Gastroesophageal sphincter (tissue), 4 donors: ENCODE results near the gene TTC21A. TPM values are rescaled to one million over a fixed set of nuclear protein-coding genes. Genes with fewer than 3 reads are reported as not detected.

Experiments
- ATAC-seq: fragments of 150-250 bp; one replicate; pipeline ENCODE4 v1.9.1; 2016; ENCODE audit warnings: mild to moderate bottlenecking, moderate library complexity
- H3K27ac ChIP-seq, 4 donors: fragments of 200-600 bp; sonication (generic) in 3 of 4; 1 replicate in 3 of 4; 2 replicates in 1 of 4; pipeline ENCODE4 v1.5.1; 2016 to 2019
- H3K27me3 ChIP-seq: fragments of 200-600 bp; sonication (generic); one replicate; pipeline ENCODE4 v1.5.1; 2019
- H3K36me3 ChIP-seq, 2 donors: fragments of 200-600 bp; sonication (generic); one replicate each; pipeline ENCODE4 v1.5.1; 2019; ENCODE audit warnings: control low read depth in 1 of 2
- H3K4me1 ChIP-seq, 3 donors: fragments of 200-600 bp; sonication (generic); 1 replicate in 2 of 3; 2 replicates in 1 of 3; pipeline ENCODE4 v1.5.1; 2016 to 2019; ENCODE audit warnings: control low read depth in 2 of 3
- H3K4me3 ChIP-seq, 2 donors: fragments of 200-600 bp; sonication (generic); one replicate each; pipeline ENCODE4 v1.5.1; 2019; ENCODE audit warnings: mild to moderate bottlenecking in 1 of 2, moderate library complexity in 1 of 2
- H3K9me3 ChIP-seq, 3 donors: fragments of 200-600 bp; sonication (generic); one replicate each; pipeline ENCODE4 v1.5.1; 2017 to 2019; ENCODE audit warnings: control low read depth in 2 of 3
- EP300 ChIP-seq: sonication (generic); formaldehyde crosslinking; IDR thresholded peaks from one replicate; pipeline ENCODE4 v1.6.1; 2017; ENCODE audit warnings: antibody characterized with exemption, mild to moderate bottlenecking
- POLR2A ChIP-seq, 2 donors: fragments of 450-650 bp; IDR thresholded peaks; one replicate each; pipeline ENCODE4 v1.6.1; 2017; ENCODE audit warnings: antibody characterized with exemption in 2 of 2, mild to moderate bottlenecking in 2 of 2, moderate library complexity in 1 of 2
- POLR2AphosphoS5 ChIP-seq: sonication (generic); formaldehyde crosslinking; IDR thresholded peaks from one replicate; pipeline ENCODE4 v1.6.1; 2017; ENCODE audit warnings: antibody characterized with exemption
- WGBS, 2 donors: methylation state at CpG; one replicate each; pipeline ENCODE4 v1.1.5; 2018; ENCODE audit warnings: low coverage in 1 of 2; 5-methylcytosine and 5-hydroxymethylcytosine counted together
- total RNA-seq, 4 donors: library from RNA; depleted of rRNA; stranded (reverse); fragments of >200 nt; gene quantifications; one replicate each; pipeline ENCODE4 v1.1.0, GENCODE V29; 2016
- TF ChIP-seq, protein P1 (sequence below), 4 experiments: fragments of 200-600 bp in 2 of 4; fragments of 450-650 bp in 2 of 4; sonication (generic) in 1 of 4; IDR thresholded peaks; one replicate each; pipeline ENCODE4 v1.5.1; 2017 to 2019; ENCODE audit warnings: antibody characterized with exemption in 4 of 4, mild to moderate bottlenecking in 2 of 4, moderate library complexity in 2 of 4

The TTC21A gene
- total RNA-seq, 4 donors from 2014 or later = 0.54 to 8.5 (median 5.0) TPM

DNA sequence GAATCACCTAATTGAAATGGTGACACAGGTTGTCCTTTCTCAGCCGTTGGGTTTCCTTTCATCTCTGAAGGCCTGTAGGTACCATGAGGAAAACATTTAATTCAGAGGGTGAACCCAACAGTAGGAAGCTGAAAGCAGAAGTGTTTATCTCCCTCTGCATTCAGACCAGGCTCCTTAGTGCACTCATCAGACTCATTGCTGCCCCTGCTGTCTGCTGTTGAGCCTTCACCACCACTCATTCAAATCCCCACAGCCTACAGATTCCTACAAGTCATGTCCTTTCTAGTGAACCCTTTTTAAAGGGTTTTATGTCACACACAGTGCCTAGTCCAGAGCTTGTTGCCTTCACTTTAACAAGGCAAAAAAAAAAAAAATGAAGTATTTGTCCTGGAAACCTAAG lies 42.3 kb upstream of the TTC21A start:
- Histone ChIP-seq H3K27me3 (no peaks in the 10 kb centered on the region), H3K9me3 (no peaks in the 10 kb centered on the region), H3K36me3 (peaks cover 5 to 63% of the 10 kb centered on the region in 2 donors), H3K4me3 (no peak overlapping the region), H3K4me1 (peaks cover 0 to 5% (median 0%) of the 10 kb centered on the region in 3 donors), H3K27ac (no peak overlapping the region)
- WGBS, 2 donors = 20 to 29% methylated on average over 1 of the region's 1 CpG
- no peak for ATAC-seq
- TF ChIP-seq POLR2A (IDR thresholded peaks at IDR 0.05) (no peak), EP300 (no peak), POLR2AphosphoS5 (no peak)
- TF ChIP-seq, protein P1, sequence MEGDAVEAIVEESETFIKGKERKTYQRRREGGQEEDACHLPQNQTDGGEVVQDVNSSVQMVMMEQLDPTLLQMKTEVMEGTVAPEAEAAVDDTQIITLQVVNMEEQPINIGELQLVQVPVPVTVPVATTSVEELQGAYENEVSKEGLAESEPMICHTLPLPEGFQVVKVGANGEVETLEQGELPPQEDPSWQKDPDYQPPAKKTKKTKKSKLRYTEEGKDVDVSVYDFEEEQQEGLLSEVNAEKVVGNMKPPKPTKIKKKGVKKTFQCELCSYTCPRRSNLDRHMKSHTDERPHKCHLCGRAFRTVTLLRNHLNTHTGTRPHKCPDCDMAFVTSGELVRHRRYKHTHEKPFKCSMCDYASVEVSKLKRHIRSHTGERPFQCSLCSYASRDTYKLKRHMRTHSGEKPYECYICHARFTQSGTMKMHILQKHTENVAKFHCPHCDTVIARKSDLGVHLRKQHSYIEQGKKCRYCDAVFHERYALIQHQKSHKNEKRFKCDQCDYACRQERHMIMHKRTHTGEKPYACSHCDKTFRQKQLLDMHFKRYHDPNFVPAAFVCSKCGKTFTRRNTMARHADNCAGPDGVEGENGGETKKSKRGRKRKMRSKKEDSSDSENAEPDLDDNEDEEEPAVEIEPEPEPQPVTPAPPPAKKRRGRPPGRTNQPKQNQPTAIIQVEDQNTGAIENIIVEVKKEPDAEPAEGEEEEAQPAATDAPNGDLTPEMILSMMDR (IDR thresholded peaks at IDR 0.05) = no peak

DNA sequence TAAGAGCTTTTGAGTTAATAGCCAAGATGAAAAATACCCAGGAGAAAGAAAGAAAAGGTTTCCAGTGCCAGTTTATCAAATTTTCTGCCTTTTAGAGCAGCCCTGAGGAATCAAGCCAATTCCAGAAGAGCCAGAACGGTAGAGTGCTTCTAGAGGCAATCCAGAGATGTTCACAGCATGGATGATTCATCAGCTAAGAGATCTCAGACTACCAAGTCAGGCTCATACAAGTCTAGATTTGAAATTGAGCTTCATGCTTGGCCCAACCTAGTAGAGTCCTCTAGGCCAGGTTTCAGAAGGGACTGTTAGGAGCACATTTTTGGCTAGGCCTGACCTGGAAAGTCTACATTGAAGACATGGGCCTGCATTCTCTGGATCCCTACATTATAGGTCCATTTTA lies 40.2 kb upstream of the TTC21A start:
- Histone ChIP-seq H3K4me1 (peaks cover 0 to 3% (median 0%) of the 10 kb centered on the region in 3 donors), H3K27me3 (no peaks in the 10 kb centered on the region), H3K36me3 (peaks cover 5 to 83% of the 10 kb centered on the region in 2 donors), H3K4me3 (no peak overlapping the region), H3K9me3 (no peaks in the 10 kb centered on the region), H3K27ac (no peak overlapping the region)
- TF ChIP-seq POLR2AphosphoS5 = no peak
- no peak for TF ChIP-seq EP300
- TF ChIP-seq, protein P1 (IDR thresholded peaks at IDR 0.05) = no peak
- TF ChIP-seq POLR2A (IDR thresholded peaks at IDR 0.05) = no peak
- no peak for ATAC-seq
- WGBS, 2 donors = 44% methylated on average over 1 of the region's 1 CpG; no CpG with 5 or more reads in 1 of the 2 donors

DNA sequence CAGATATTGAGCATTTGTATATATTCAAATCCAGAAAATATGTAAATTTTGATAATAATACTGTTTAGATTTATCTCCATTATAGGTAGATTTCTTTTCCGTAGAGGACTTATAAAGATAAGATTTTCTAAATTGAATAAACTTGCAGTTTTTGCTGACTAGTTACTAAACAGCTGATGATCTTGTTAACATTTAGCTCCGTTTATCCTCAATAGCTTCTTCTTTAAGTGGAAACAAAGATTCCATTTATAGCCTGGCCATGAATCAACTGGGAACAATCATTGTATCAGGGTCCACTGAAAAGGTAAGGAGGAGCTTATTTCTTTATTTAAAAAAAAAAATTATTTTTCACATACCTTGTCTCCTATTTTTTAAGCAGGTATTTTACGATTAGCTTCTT lies 38.9 kb upstream of the TTC21A start:
- no peak overlapping the region for H3K27ac ChIP-seq
- ATAC-seq = no peak
- H3K27me3 ChIP-seq = no peaks in the 10 kb centered on the region
- no peak for TF ChIP-seq POLR2AphosphoS5
- TF ChIP-seq POLR2A (IDR thresholded peaks at IDR 0.05) = no peak
- TF ChIP-seq EP300 = no peak
- TF ChIP-seq, protein P1 (IDR thresholded peaks at IDR 0.05) = no peak
- peaks cover 5 to 91% of the 10 kb centered on the region in 2 donors for H3K36me3 ChIP-seq
- H3K4me1 ChIP-seq = no peaks in the 10 kb centered on the region
- no peaks in the 10 kb centered on the region for H3K9me3 ChIP-seq
- H3K4me3 ChIP-seq = no peak overlapping the region
- WGBS, 2 donors = 68 to 73% methylated on average over 3 of the region's 3 CpGs

DNA sequence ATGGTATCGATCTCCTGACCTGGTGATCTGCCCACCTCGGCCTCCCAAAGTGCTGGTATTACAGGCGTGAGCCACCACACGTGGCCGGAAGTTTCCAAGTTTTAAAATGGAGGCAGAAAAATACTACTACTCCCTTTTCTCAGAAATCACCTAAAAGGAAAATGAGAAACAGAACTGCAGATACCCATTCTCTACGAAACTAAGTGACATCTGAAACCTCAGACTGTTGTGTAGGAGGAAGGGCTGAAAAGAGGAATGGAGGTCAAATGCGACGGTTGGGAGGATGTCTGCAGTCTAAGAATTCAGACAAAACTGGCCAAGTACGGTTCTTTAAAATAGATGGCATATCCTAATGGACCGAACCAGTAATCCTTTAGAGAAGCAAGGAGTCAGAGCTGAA lies 31.6 kb upstream of the TTC21A start:
- H3K27ac ChIP-seq = no peak overlapping the region
- peaks cover 13 to 98% of the 10 kb centered on the region in 2 donors for H3K36me3 ChIP-seq
- no peaks in the 10 kb centered on the region for H3K27me3 ChIP-seq
- H3K9me3 ChIP-seq = no peaks in the 10 kb centered on the region
- 90 to 97% methylated on average over 4 to 7 of the region's 10 CpGs for WGBS, 2 donors
- no peak for ATAC-seq
- TF ChIP-seq POLR2A (IDR thresholded peaks at IDR 0.05) = no peak
- TF ChIP-seq EP300 = no peak
- no peak for TF ChIP-seq POLR2AphosphoS5
- TF ChIP-seq, protein P1 (IDR thresholded peaks at IDR 0.05) = no peak
- no peak overlapping the region for H3K4me3 ChIP-seq
- H3K4me1 ChIP-seq = no peaks in the 10 kb centered on the region

DNA sequence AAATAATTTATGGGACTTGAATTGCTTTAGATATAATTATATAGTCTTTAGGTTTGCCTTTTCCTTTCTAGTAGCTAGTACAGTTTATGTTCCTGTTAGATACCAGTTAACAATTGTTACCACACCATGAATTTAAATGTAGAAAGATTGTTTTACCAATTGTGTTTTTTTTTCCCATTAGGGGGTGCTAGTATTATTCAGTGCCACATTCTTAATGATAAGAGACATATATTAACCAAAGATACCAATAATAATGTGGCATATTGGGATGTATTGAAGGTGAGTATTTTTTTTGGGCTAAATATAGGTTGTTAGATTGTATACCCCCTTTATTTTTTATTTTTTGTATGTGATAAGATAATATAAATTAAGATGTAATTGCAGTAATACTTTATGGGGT lies 27.9 kb upstream of the TTC21A start:
- TF ChIP-seq POLR2AphosphoS5 (no peak), POLR2A (IDR thresholded peaks at IDR 0.05) (no peak), EP300 (no peak)
- TF ChIP-seq, protein P1 (IDR thresholded peaks at IDR 0.05) = no peak
- H3K27ac ChIP-seq = no peak overlapping the region
- H3K4me3 ChIP-seq = no peak overlapping the region
- no peaks in the 10 kb centered on the region for H3K4me1 ChIP-seq
- ATAC-seq = no peak
- H3K27me3 ChIP-seq = no peaks in the 10 kb centered on the region
- no peaks in the 10 kb centered on the region for H3K9me3 ChIP-seq
- H3K36me3 ChIP-seq = peaks cover 10 to 93% of the 10 kb centered on the region in 2 donors
